Astrocyte (in vitro differentiated cells and primary cell): ENCODE results near the gene ATP5PO. TPM values are rescaled to one million over a fixed set of nuclear protein-coding genes. Genes with fewer than 3 reads are reported as not detected.

Experiments
- DNase-seq: peaks from one replicate; pipeline ENCODE4 v3.0.0-alpha.2; 2010; ENCODE audit warnings: low read depth
- FAIRE-seq: peaks from 2 replicates; lab custom pipeline; 2011; peaks lifted over from hg19 to GRCh38; lab: Jason Lieb, UNC
- H2AFZ ChIP-seq: 2 replicates; pipeline ENCODE4 v1.6.0; 2012; ENCODE audit warnings: low read depth, low read length, inconsistent platforms
- H3K27ac ChIP-seq: 2 replicates; pipeline ENCODE4 v1.5.1; 2011; ENCODE audit warnings: low read depth, low read length, inconsistent platforms
- H3K27me3 ChIP-seq: 2 replicates; pipeline ENCODE4 v1.6.0; 2011; ENCODE audit warnings: low read length, inconsistent platforms; ENCODE audit not compliant: insufficient read depth
- H3K36me3 ChIP-seq: 2 replicates; pipeline ENCODE4 v1.5.1; 2011; ENCODE audit warnings: low read length, inconsistent platforms; ENCODE audit not compliant: insufficient read depth
- H3K4me1 ChIP-seq: 2 replicates; pipeline ENCODE4 v1.5.1; 2011; ENCODE audit warnings: low read length, inconsistent platforms; ENCODE audit not compliant: insufficient read depth
- H3K4me2 ChIP-seq: 2 replicates; pipeline ENCODE4 v1.6.0; 2012; ENCODE audit warnings: low read length, inconsistent platforms
- H3K4me3 ChIP-seq: 2 replicates; pipeline ENCODE4 v1.5.1; 2011; ENCODE audit warnings: low read depth, mild to moderate bottlenecking, low read length, inconsistent platforms; ENCODE audit not compliant: insufficient read depth
- H3K79me2 ChIP-seq: 2 replicates; pipeline ENCODE4 v1.6.0; 2012; ENCODE audit warnings: mild to moderate bottlenecking, low read length, inconsistent platforms; ENCODE audit not compliant: insufficient read depth
- H3K9ac ChIP-seq: 2 replicates; pipeline ENCODE4 v1.6.0; 2012; ENCODE audit warnings: mild to moderate bottlenecking, low read length, inconsistent platforms
- H3K9me3 ChIP-seq: 2 replicates; pipeline ENCODE4 v1.5.1; 2012; ENCODE audit warnings: low read depth, mild to moderate bottlenecking, low read length, inconsistent platforms; ENCODE audit not compliant: insufficient read depth
- H4K20me1 ChIP-seq: 2 replicates; pipeline ENCODE4 v1.6.0; 2012; ENCODE audit warnings: low read length, inconsistent platforms; ENCODE audit not compliant: insufficient read depth
- H3K27ac Mint-ChIP-seq: one replicate; pipeline ENCODE4 v1.8.0; 2021; ENCODE audit warnings: mild to moderate bottlenecking, mixed read lengths; ENCODE audit not compliant: unreplicated experiment
- H3K27me3 Mint-ChIP-seq: one replicate; pipeline ENCODE4 v1.8.0; 2021; ENCODE audit warnings: low read depth, mixed read lengths; ENCODE audit not compliant: unreplicated experiment
- H3K36me3 Mint-ChIP-seq: one replicate; pipeline ENCODE4 v1.8.0; 2021; ENCODE audit warnings: low read depth, mixed read lengths; ENCODE audit not compliant: unreplicated experiment
- H3K4me1 Mint-ChIP-seq: one replicate; pipeline ENCODE4 v1.8.0; 2021; ENCODE audit warnings: low read depth, mixed read lengths; ENCODE audit not compliant: unreplicated experiment
- H3K4me3 Mint-ChIP-seq: one replicate; pipeline ENCODE4 v1.8.0; 2021; ENCODE audit warnings: mild to moderate bottlenecking, moderate library complexity, mixed read lengths; ENCODE audit not compliant: unreplicated experiment
- H3K9me3 Mint-ChIP-seq: one replicate; pipeline ENCODE4 v1.8.0; 2021; ENCODE audit warnings: mild to moderate bottlenecking, mixed read lengths; ENCODE audit not compliant: unreplicated experiment
- EZH2 ChIP-seq: IDR thresholded peaks from 2 replicates; pipeline ENCODE4 v1.6.1; 2012; ENCODE audit warnings: mild to moderate bottlenecking, low read length, inconsistent platforms; ENCODE audit not compliant: insufficient read depth
- total RNA-seq: library from RNA; stranded (reverse); gene quantifications from 2 replicates; pipeline ENCODE4 v1.2.1, GENCODE V29; 2021
- TF ChIP-seq, protein P1 (sequence below): IDR thresholded peaks from 2 replicates; pipeline ENCODE4 v1.5.1; 2011; ENCODE audit warnings: low read depth, mild to moderate bottlenecking, inconsistent platforms, low read length, moderate library complexity; ENCODE audit not compliant: insufficient read depth

The ATP5PO gene
- total RNA-seq, 1 donor from 2014 or later = 171 TPM

- no peaks in the 10 kb centered on the region for H3K36me3 Mint-ChIP-seq
- H3K4me3 ChIP-seq = no peak overlapping the region
- peaks cover 2% of the 10 kb centered on the region for H3K9me3 Mint-ChIP-seq
- H3K4me1 Mint-ChIP-seq = peaks cover 3% of the 10 kb centered on the region
- H3K4me1 ChIP-seq = peaks cover 8% of the 10 kb centered on the region
- H3K79me2 ChIP-seq = no peaks in the 10 kb centered on the region
- H3K27me3 ChIP-seq = no peaks in the 10 kb centered on the region
- no peaks in the 10 kb centered on the region for H4K20me1 ChIP-seq
- no peak for TF ChIP-seq EZH2
- TF ChIP-seq, protein P1, sequence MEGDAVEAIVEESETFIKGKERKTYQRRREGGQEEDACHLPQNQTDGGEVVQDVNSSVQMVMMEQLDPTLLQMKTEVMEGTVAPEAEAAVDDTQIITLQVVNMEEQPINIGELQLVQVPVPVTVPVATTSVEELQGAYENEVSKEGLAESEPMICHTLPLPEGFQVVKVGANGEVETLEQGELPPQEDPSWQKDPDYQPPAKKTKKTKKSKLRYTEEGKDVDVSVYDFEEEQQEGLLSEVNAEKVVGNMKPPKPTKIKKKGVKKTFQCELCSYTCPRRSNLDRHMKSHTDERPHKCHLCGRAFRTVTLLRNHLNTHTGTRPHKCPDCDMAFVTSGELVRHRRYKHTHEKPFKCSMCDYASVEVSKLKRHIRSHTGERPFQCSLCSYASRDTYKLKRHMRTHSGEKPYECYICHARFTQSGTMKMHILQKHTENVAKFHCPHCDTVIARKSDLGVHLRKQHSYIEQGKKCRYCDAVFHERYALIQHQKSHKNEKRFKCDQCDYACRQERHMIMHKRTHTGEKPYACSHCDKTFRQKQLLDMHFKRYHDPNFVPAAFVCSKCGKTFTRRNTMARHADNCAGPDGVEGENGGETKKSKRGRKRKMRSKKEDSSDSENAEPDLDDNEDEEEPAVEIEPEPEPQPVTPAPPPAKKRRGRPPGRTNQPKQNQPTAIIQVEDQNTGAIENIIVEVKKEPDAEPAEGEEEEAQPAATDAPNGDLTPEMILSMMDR = no peak
- H2AFZ ChIP-seq = no peak overlapping the region
- H3K4me3 Mint-ChIP-seq = no peak overlapping the region
- DNase-seq (no peak), FAIRE-seq (no peak)
- no peaks in the 10 kb centered on the region for H3K9me3 ChIP-seq
- no peak overlapping the region for H3K4me2 ChIP-seq
- H3K27ac ChIP-seq = no peak overlapping the region
- no peak overlapping the region for H3K27ac Mint-ChIP-seq
- H3K9ac ChIP-seq = no peak overlapping the region
- no peaks in the 10 kb centered on the region for H3K36me3 ChIP-seq
- no peaks in the 10 kb centered on the region for H3K27me3 Mint-ChIP-seq
These were observed 23.6 kb upstream of the ATP5PO start for GRCh38 chr21:33939226-33939625.

DNA sequence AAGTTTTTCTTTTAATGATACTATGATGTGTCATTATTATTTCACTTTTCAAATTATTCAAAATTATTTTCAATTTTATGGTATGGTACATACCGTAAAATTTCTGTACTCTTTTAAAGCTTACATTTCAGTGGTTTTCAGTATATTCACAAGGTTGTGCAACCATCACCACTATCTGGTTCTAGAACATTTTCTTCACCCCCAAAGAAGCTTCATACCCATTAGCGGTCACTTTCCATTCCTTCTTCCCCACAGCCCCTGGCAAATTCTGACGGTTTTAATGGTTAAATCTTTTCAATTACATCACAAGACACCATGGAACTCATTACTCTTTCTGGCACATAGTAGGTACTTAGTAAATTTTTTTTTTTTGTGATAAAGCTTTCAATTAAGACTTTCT, 22.8 kb upstream of the ATP5PO start:
- no peak for TF ChIP-seq EZH2
- TF ChIP-seq, protein P1 = no peak
- FAIRE-seq = no peak
- Mint-ChIP-seq H3K9me3 (peaks cover 2% of the 10 kb centered on the region), H3K4me1 (peaks cover 3% of the 10 kb centered on the region), H3K27ac (no peak overlapping the region), H3K4me3 (no peak overlapping the region), H3K36me3 (no peaks in the 10 kb centered on the region), H3K27me3 (no peaks in the 10 kb centered on the region)
- Histone ChIP-seq H2AFZ (no peak overlapping the region), H3K4me3 (no peak overlapping the region), H3K27ac (no peak overlapping the region), H3K9me3 (no peaks in the 10 kb centered on the region), H3K79me2 (no peaks in the 10 kb centered on the region), H3K36me3 (no peaks in the 10 kb centered on the region), H3K27me3 (no peaks in the 10 kb centered on the region), H3K9ac (no peak overlapping the region), H3K4me2 (no peak overlapping the region), H3K4me1 (peaks cover 8% of the 10 kb centered on the region), H4K20me1 (no peaks in the 10 kb centered on the region)
- DNase-seq = no peak

- H3K4me3 ChIP-seq = no peak overlapping the region
- no peak overlapping the region for H3K4me2 ChIP-seq
- H3K79me2 ChIP-seq = no peaks in the 10 kb centered on the region
- H3K36me3 ChIP-seq = no peaks in the 10 kb centered on the region
- Mint-ChIP-seq H3K36me3 (no peaks in the 10 kb centered on the region), H3K27ac (no peak overlapping the region), H3K9me3 (peaks cover 2% of the 10 kb centered on the region), H3K4me3 (no peak overlapping the region), H3K27me3 (no peaks in the 10 kb centered on the region), H3K4me1 (peaks cover 3% of the 10 kb centered on the region)
- TF ChIP-seq EZH2 = no peak
- TF ChIP-seq, protein P1 = no peak
- no peak for DNase-seq
- H3K9ac ChIP-seq = no peak overlapping the region
- no peak overlapping the region for H2AFZ ChIP-seq
- no peak for FAIRE-seq
- no peaks in the 10 kb centered on the region for H3K9me3 ChIP-seq
- H3K27me3 ChIP-seq = no peaks in the 10 kb centered on the region
- peaks cover 8% of the 10 kb centered on the region for H3K4me1 ChIP-seq
- no peak overlapping the region for H3K27ac ChIP-seq
- H4K20me1 ChIP-seq = no peaks in the 10 kb centered on the region
These were observed 22.3 kb upstream of the ATP5PO start for GRCh38 chr21:33937931-33938339.
